Activated naive CD8-positive, alpha-beta T cell treated with anti-CD3 and anti-CD28 coated beads for 36 hours (primary cell): Measurements from ENCODE around the gene IP6K1. TPM values are rescaled to one million over a fixed set of nuclear protein-coding genes. Genes with fewer than 3 reads are reported as not detected.
A peak's percentile ranks its signal among the peaks of the same experiment; 100 is the strongest.
"Not testable (repeated sequence)": the region's sequence is repeated elsewhere in the genome, so short reads cannot be mapped to it uniquely, and the experiment has no call there.

Experiments
- DNase-seq: peaks from one replicate; pipeline ENCODE4 v3.0.0; 2021
- H3K27ac Mint-ChIP-seq: one replicate; pipeline ENCODE4 v1.8.0; 2022; ENCODE audit warnings: mild to moderate bottlenecking, moderate library complexity, mixed read lengths
- H3K27me3 Mint-ChIP-seq: one replicate; pipeline ENCODE4 v1.8.0; 2022; ENCODE audit warnings: mild to moderate bottlenecking, mixed read lengths
- H3K36me3 Mint-ChIP-seq: one replicate; pipeline ENCODE4 v1.8.0; 2021; ENCODE audit warnings: mild to moderate bottlenecking, mixed read lengths
- H3K4me1 Mint-ChIP-seq: one replicate; pipeline ENCODE4 v1.8.0; 2021; ENCODE audit warnings: mixed read lengths
- H3K4me3 Mint-ChIP-seq: one replicate; pipeline ENCODE4 v1.8.0; 2022; ENCODE audit warnings: mild to moderate bottlenecking, moderate library complexity, mixed read lengths
- H3K9me3 Mint-ChIP-seq: one replicate; pipeline ENCODE4 v1.8.0; 2022; ENCODE audit warnings: mixed read lengths
- total RNA-seq, 2 experiments: library from RNA; stranded (reverse); gene quantifications; one replicate each; pipeline ENCODE4 v1.2.3, GENCODE V29; 2021

Gene IP6K1
- total RNA-seq, 2 experiments from 2014 or later: 24.1 to 30.6 TPM

DNA sequence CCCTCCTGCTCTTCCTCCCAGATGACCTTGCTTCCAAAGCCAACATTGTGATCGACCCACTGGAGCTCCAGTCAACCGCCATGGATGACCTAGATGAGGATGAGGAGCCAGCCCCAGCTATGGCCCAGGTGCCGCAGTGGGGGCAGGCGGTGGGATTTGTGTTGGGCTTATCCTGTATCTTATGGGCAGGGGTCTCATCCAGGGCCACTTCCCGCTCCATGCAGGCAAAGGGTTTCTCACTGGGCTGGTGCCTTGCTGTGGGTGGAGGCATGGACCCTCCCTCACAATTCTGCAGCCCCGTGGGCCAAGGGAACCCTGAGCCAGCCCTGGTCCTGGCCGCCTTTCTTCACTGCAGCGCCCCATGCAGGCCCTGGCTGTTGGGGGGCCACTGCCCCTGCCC is 81.7 kb downstream of the IP6K1 start:
- DNase-seq: no peak
- Mint-ChIP-seq H3K27ac (no peak overlapping the region), H3K4me3 (no peak overlapping the region), H3K9me3 (no peaks in the 10 kb centered on the region), H3K27me3 (no peaks in the 10 kb centered on the region), H3K36me3 (peaks cover 2% of the 10 kb centered on the region), H3K4me1 (no peaks in the 10 kb centered on the region)

DNA sequence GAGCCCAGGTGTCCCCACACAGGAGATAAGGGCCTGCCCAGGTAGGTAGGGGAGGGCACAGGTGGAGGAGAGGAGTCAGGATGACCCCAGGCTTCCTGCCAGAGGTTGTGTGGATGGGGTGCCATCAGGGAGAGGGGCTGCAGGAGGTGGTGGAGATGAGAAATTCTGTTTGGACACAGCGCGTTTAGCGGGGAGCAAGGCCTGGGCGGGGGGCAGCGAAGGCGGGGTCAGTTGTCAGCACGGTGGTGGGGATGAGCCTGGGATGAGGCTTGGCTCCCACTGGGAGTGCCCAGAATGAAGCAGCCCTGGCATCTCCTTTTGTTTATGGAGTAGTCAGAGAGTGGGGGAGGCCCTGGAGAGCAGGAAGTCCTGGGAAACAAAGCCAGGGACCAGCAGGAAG is 82.4 kb downstream of the IP6K1 start:
- DNase-seq: no peak
- Mint-ChIP-seq H3K36me3 (peaks cover 2% of the 10 kb centered on the region), H3K4me1 (no peaks in the 10 kb centered on the region), H3K4me3 (no peak overlapping the region), H3K27ac (no peak overlapping the region), H3K27me3 (no peaks in the 10 kb centered on the region), H3K9me3 (no peaks in the 10 kb centered on the region)

DNA sequence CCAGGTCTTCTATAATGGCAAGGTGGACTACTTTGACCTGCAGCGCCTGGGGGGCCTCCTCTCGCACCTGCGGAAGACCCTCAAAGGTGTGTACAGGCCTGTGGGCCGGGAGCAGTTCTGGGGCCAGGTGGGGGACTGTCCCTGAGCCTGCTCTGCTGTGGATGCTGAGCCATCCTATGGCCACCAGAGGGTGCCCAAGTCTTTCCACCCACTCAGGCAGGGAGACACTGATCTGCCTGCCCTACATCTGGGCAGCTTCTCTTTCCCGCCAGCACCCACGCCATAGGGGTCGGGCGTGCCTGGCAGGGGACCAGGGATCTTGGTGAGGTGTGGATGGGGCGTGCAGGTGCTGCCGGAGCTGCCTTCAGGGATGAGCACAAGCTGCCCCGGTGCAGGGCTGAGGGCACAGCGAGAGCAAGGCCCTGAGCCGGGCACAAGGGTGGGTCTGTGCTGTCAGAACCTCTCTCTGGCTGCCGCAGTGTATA is 82.9 kb downstream of the IP6K1 start:
- H3K27ac Mint-ChIP-seq: no peak overlapping the region
- H3K9me3 Mint-ChIP-seq: no peaks in the 10 kb centered on the region
- H3K4me1 Mint-ChIP-seq: no peaks in the 10 kb centered on the region
- H3K36me3 Mint-ChIP-seq: peaks cover 2% of the 10 kb centered on the region
- no peak overlapping the region for H3K4me3 Mint-ChIP-seq
- H3K27me3 Mint-ChIP-seq: no peaks in the 10 kb centered on the region
- DNase-seq: peak; percentile 68

DNA sequence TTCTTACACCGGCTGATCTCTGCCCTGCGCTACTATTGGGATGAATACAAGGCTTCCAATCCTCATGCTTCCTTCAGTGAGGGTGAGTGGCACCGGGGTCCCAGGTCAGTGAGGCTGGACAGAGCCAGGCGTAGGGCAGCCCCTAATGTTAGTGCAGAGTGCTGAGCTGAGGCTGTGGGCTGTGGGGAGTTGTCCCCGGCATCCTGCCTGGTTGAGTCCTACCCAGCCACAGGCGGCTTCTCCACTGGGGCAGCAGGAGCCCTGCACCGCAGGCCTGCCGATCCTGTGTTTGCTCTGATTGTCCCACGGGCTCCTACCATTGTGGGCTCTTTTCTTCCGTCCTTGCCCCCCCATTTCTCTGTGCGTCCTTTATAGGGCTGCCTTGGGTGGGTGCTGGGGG is 83.7 kb downstream of the IP6K1 start:
- H3K27me3 Mint-ChIP-seq: no peaks in the 10 kb centered on the region
- H3K4me3 Mint-ChIP-seq: no peak overlapping the region
- no peaks in the 10 kb centered on the region for H3K4me1 Mint-ChIP-seq
- DNase-seq: no peak
- H3K36me3 Mint-ChIP-seq: peaks cover 2% of the 10 kb centered on the region
- H3K27ac Mint-ChIP-seq: no peak overlapping the region
- H3K9me3 Mint-ChIP-seq: no peaks in the 10 kb centered on the region

DNA sequence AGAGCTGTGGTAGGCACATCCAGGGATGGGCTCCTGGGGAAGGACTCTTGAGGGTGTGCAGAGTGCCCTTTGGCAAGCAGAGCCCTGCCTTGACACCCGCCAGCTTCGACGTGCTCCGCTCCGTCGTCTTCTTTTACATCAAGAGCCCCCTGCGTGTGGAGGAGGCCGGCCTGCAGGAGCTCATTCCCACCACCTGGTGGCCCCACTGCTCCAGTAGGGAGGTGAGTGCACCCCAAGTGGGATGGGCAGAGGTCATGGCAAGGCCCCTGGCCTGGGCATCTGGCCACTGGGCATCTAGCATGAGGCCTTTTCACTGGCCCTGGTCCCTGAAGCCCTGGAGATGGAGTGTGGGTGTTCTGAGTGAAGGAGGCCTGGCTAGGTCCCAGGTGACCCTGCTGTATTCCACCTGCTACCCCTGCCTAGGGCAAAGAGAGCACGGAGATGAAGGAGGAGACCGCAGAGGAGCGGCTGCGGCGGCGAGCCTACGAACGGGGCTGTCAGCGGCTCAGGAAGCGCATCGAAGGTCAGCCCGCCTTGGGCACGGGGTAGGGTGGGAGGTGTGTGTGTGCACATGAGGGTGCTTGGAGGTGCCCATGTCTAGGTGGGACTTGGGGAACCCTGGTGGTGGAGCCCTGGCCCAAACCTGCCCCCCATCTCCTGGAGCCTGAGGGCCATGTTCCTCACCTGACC is 84.8 kb downstream of the IP6K1 start:
- H3K9me3 Mint-ChIP-seq: no peaks in the 10 kb centered on the region
- no peak overlapping the region for H3K4me3 Mint-ChIP-seq
- H3K27me3 Mint-ChIP-seq: no peaks in the 10 kb centered on the region
- no peaks in the 10 kb centered on the region for H3K4me1 Mint-ChIP-seq
- H3K27ac Mint-ChIP-seq: no peak overlapping the region
- DNase-seq: no peak
- H3K36me3 Mint-ChIP-seq: peaks cover 2% of the 10 kb centered on the region

DNA sequence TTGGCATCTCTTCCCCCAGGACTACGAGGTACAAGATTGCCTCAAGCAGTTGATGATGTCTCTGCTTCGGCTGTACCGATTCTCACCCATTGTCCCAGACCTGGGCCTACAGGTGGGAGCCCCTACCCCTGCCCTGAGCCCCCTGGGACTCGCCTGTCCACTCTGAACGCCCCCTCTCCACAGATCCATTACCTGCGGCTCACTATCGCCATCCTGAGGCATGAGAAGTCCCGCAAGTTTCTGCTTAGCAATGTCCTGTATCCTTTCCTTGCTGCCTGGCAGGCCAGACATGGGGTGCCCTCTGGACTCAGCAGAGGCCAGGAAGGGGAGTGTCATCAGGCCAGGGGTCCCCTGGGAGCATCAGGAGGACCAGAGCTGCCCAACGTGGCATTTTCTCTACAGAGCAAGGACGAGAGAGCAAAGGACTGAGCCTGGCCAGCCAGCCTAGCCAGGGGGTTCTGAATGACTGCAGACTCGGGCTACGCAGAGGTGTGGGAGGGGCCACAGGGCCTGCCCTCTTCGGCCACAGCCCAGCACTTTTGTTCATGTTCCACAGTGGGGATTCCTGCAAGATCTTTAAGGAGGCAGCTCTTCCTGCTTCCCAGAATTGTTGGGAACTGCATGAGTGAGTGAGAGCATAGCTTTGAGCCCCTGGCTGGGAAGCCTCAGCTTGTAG is 85.8 kb downstream of the IP6K1 start:
- Mint-ChIP-seq H3K4me3 (no peak overlapping the region), H3K4me1 (no peaks in the 10 kb centered on the region), H3K36me3 (peaks cover 2% of the 10 kb centered on the region), H3K27ac (no peak overlapping the region), H3K9me3 (no peaks in the 10 kb centered on the region), H3K27me3 (no peaks in the 10 kb centered on the region)
- no peak for DNase-seq

DNA sequence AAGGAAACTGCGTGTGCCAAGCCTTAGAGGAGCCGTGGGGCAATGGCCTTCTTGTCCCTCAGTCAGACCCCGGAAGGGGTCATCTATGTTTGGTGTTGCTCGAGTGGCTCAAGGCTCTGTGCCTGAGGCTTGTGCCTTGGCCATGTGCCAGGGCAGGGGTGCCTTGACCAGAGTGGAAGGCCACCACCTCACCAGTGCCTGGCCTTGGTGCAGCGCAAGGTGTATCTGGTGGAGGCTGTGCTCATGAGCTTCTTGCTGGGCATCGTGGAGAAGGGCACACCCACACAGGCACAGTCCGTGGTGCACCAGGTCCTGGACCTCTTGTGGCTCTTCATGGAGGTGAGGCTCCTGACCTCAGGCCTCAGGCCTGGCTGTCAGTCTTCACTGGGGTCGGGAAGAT is 86.3 kb downstream of the IP6K1 start:
- no peak for DNase-seq
- Mint-ChIP-seq H3K9me3 (no peaks in the 10 kb centered on the region), H3K4me1 (no peaks in the 10 kb centered on the region), H3K27ac (no peak overlapping the region), H3K36me3 (peaks cover 2% of the 10 kb centered on the region), H3K4me3 (no peak overlapping the region), H3K27me3 (no peaks in the 10 kb centered on the region)

DNA sequence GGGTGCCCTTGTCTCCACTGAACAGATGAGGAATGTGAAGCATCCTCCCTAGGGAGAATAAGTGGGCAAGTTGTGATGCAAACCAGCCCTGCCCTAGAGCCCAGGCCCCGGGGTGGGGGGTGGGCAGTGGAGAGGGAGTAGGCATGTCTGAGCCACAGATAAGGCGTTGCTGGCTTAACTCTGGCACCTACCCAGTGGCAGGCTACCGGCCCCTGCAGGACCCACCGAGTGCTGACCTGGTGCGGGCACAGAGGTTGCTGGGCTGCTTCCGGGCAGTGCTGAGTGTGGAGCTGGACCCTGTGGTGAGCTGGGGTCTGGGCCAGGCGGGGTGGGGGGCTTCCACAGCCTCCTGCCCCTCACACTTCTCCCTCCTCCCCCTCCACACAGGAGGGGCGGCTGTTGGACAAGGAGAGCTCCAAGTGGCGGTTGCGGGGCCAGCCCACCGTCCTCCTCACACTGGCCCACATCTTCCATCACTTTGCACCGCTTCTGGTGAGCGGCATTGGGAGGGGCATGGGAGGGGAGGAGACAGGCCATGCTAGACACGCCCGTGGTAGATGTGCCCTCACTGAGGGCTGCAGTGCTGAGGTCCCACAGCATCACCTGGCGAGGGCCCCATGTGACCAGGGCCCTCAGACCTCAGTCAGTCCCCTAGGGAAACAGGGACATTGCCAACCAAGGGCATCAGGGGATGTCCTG is 86.9 kb downstream of the IP6K1 start:
- DNase-seq: no peak
- H3K36me3 Mint-ChIP-seq: peaks cover 2% of the 10 kb centered on the region
- H3K9me3 Mint-ChIP-seq: no peaks in the 10 kb centered on the region
- H3K27me3 Mint-ChIP-seq: no peaks in the 10 kb centered on the region
- no peak overlapping the region for H3K4me3 Mint-ChIP-seq
- H3K4me1 Mint-ChIP-seq: no peaks in the 10 kb centered on the region
- no peak overlapping the region for H3K27ac Mint-ChIP-seq

DNA sequence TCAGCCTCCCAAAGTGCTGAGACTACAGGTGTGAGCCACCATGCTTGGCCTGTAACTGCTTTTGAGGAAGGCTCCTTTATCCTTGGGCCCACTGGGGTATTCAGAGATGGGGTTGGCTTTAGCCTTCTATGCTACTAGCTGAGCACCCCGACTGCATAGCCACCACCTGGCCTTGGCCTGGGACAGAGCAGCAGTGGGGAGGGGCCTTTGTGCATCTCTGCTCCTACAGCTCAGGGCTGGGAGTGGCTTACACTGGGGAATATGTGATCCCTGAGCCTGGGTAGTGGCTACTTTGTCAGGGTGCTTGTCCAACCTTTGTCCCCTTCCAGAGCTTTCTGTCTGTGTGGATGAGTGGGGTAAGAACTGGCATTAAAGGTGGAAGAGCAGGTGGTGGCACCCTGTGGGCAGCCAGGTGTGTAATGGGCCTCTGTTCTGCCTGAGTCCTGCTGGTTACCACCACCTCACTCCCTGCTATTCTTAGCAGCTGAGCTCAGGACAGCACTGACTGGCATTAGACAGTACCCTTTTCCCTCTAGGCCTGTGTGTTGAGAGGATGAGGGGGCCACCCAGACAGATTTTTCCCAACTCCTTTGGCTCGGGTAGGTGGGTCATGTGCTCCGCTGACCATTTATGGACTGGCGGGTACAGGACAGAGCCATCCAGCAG is 90.9 kb downstream of the IP6K1 start:
- H3K27ac Mint-ChIP-seq, H3K9me3 Mint-ChIP-seq, DNase-seq, H3K27me3 Mint-ChIP-seq, H3K36me3 Mint-ChIP-seq, H3K4me1 Mint-ChIP-seq, H3K4me3 Mint-ChIP-seq: not testable (repeated sequence)

DNA sequence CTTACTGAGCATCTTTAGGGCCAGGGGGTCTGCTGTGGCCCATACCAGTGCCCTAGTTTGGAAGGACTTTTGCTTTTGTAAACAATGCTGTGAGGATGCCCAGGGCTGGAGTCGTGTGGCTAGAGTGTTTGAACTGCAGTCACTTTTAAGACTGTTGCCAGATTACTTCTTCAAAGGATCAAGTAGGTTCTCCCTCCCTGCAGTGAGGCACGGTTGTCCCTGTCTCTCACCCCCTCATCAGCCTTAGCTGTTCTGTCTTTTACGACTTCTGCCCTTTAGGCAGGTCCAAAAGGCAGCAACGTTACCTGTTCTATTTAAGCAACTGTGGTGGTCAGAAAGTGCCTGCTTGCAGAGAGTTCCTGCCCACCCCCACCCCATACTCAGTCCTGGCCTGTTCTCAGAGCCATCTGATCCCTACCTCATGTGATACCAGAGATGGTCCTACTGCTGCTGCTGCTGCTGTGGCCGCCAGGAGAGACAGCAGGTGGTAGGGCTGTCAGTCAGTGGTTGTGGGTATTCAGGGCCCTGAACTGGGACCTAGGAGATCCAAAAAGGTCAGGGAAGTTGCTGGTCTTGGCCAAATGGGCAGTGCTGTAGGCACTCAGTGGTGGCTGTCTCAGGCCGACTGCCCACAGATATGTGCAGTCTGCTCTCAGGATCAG is 91.8 kb downstream of the IP6K1 start:
- not testable (repeated sequence) for DNase-seq, H3K27ac Mint-ChIP-seq, H3K4me3 Mint-ChIP-seq, H3K9me3 Mint-ChIP-seq, H3K36me3 Mint-ChIP-seq, H3K27me3 Mint-ChIP-seq
- H3K4me1 Mint-ChIP-seq: peaks cover 15% of the 10 kb centered on the region

DNA sequence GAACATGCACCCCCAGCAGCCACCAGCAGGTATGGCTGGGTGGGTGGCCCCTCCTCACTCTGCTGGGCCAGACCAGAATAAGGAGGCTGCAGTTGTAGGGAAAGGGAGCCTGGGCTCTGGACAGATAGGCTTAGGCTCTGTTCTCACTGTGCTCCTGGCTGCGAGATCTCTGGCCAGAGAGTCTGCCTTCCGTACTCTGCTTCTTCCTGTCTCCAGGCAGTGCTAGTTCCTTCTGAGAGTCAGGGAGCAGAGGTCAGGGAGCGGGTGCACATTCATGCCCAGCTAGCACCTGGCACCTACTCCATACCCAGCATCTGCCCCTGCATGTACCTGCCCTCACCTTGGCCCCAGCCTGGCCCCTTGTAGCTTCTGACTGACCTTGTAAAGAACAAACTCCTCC is 94.9 kb downstream of the IP6K1 start:
- H3K4me1 Mint-ChIP-seq: peaks cover 18% of the 10 kb centered on the region
- H3K4me3 Mint-ChIP-seq, H3K27ac Mint-ChIP-seq, H3K27me3 Mint-ChIP-seq, DNase-seq, H3K36me3 Mint-ChIP-seq, H3K9me3 Mint-ChIP-seq: not testable (repeated sequence)

DNA sequence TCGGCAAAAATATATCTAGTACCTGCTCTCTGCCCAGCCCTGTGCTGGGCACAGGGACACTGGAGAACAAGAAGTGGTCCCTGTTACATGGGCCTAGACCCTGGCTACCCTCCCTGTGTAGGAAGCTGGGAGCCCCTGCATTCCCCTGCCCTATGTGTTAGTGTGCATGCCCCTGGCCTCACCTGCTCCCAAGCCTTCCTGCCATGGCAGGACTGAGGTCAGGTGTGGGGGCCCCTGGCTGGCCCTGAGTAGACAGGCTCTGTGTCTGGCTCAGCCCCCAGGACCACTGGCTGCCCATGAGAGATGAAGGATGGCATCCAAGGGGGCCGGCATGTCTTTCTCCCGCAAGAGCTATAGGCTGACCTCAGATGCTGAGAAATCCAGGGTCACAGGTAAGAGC is 95.5 kb downstream of the IP6K1 start:
- H3K27me3 Mint-ChIP-seq, H3K27ac Mint-ChIP-seq, DNase-seq, H3K36me3 Mint-ChIP-seq, H3K9me3 Mint-ChIP-seq: not testable (repeated sequence)
- peak overlapping the region; percentile 98 for H3K4me3 Mint-ChIP-seq
- peaks cover 20% of the 10 kb centered on the region for H3K4me1 Mint-ChIP-seq

DNA sequence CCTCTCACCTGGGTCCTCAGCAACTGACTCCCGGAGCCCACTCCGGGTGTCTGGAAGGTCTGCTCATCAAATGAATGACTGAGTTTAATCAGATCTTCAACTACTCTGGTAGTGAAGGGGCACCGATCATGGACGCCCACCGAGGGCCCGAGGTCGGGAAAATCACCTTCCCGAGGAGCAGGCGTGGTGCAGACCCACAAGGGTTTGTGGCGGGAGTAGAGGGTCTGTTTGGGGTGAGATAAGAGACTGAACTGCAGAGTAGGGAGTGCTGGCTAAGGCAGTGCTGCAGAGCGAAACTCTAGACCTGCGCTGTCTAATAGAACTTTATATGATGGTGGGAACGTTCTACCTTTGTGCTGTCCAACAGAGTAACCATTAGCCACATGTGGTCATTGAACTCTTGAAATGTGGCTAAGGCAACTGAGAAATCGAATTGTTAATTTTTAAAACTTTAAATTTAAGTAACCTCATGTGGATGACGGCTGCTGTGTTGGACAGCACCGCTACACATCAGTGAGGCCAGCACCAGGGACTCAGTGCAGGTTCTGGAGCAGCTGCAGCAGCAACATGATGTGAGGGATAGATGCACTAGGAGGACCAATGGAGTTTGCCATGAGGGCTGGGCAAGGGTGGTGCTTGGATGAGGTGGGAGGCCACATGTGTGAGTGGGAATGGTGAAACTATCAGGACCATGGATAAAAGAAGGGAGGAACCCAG is 96.3 kb downstream of the IP6K1 start:
- Mint-ChIP-seq H3K27ac (peak overlapping the region; percentile 90), H3K4me1 (peaks cover 23% of the 10 kb centered on the region), H3K4me3 (peak overlapping the region; percentile 98)
- not testable (repeated sequence) for H3K36me3 Mint-ChIP-seq, H3K9me3 Mint-ChIP-seq, H3K27me3 Mint-ChIP-seq, DNase-seq
